DND-41 (cell line): ENCODE results near the gene OR2A12.
A peak's percentile ranks its signal among the peaks of the same experiment; 100 is the strongest.

ENCODE experiments used
- ATAC-seq: fragments of 200-7000 bp; cut with Tn5 transposase; 3 replicates; pipeline ENCODE4 v1.9.1; 2021; ENCODE audit warnings: low read depth; ENCODE audit not compliant: insufficient read depth
- DNase-seq: peaks from one replicate; pipeline ENCODE4 v3.0.0-alpha.2; 2020
- H2AFZ ChIP-seq: 2 replicates; pipeline ENCODE4 v1.6.0; 2012; ENCODE audit warnings: low read depth, low read length
- H3K27ac ChIP-seq: 2 replicates; pipeline ENCODE4 v1.5.1; 2012; ENCODE audit warnings: low read length, inconsistent platforms
- H3K27me3 ChIP-seq: fragments of 200-600 bp; sonication (generic); 2 replicates; pipeline ENCODE4 v1.6.0; 2012; ENCODE audit warnings: low read length, mild to moderate bottlenecking, inconsistent platforms; ENCODE audit not compliant: insufficient read depth, poor library complexity
- H3K36me3 ChIP-seq: 2 replicates; pipeline ENCODE4 v1.5.1; 2012; ENCODE audit warnings: low read length, inconsistent platforms; ENCODE audit not compliant: insufficient read depth
- H3K4me1 ChIP-seq: 2 replicates; pipeline ENCODE4 v1.5.1; 2012; ENCODE audit warnings: mild to moderate bottlenecking, low read length; ENCODE audit not compliant: insufficient read depth
- H3K4me2 ChIP-seq: 2 replicates; pipeline ENCODE4 v1.6.0; 2012; ENCODE audit warnings: mild to moderate bottlenecking, moderate library complexity, low read length, inconsistent platforms; ENCODE audit not compliant: insufficient read depth
- H3K4me3 ChIP-seq, 2 experiments: fragments of 200-600 bp in 1 of 2; shearing (Covaris generic) in 1 of 2; 2 replicates each; pipeline ENCODE4 v1.5.1; 2012 to 2016; ENCODE audit warnings: inconsistent platforms in 2 of 2, low read length in 2 of 2, mild to moderate bottlenecking in 2 of 2, low read depth in 1 of 2, moderate library complexity in 1 of 2
- H3K79me2 ChIP-seq: 2 replicates; pipeline ENCODE4 v1.6.0; 2012; ENCODE audit warnings: low read length, inconsistent platforms; ENCODE audit not compliant: insufficient read depth
- H3K9ac ChIP-seq: 2 replicates; pipeline ENCODE4 v1.6.0; 2012; ENCODE audit warnings: low read depth, mild to moderate bottlenecking, inconsistent platforms, low read length, moderate library complexity
- H3K9me3 ChIP-seq: 2 replicates; pipeline ENCODE4 v1.5.1; 2012; ENCODE audit warnings: low read length, moderate library complexity, mild to moderate bottlenecking, inconsistent platforms; ENCODE audit not compliant: insufficient read depth, severe bottlenecking
- H4K20me1 ChIP-seq: 2 replicates; pipeline ENCODE4 v1.6.0; 2012; ENCODE audit warnings: low read length; ENCODE audit not compliant: insufficient read depth
- CTCF ChIP-seq: IDR thresholded peaks from 2 replicates; pipeline ENCODE4 v1.5.1; 2012; ENCODE audit warnings: borderline replicate concordance, low read length, moderate library complexity, mild to moderate bottlenecking; ENCODE audit not compliant: poor library complexity, severe bottlenecking; ENCODE audit errors: extremely low read depth
- EZH2 ChIP-seq: IDR thresholded peaks from 3 replicates; pipeline ENCODE4 v1.6.1; 2012; ENCODE audit warnings: borderline replicate concordance, low read depth, mild to moderate bottlenecking, moderate library complexity, low read length, inconsistent platforms; ENCODE audit not compliant: severe bottlenecking

OR2A12 gene

GRCh38 chr7:144057954-144058353 lies 28.1 kb upstream of the OR2A12 start:
- Histone ChIP-seq H3K9ac (no peak overlapping the region), H2AFZ (no peak overlapping the region), H3K9me3 (no peaks in the 10 kb centered on the region), H3K27me3 (peaks cover 4% of the 10 kb centered on the region), H3K4me3 (no peak overlapping the region), H3K79me2 (no peaks in the 10 kb centered on the region), H3K4me2 (no peak overlapping the region), H3K27ac (no peak overlapping the region), H4K20me1 (no peaks in the 10 kb centered on the region), H3K36me3 (no peaks in the 10 kb centered on the region), H3K4me1 (no peaks in the 10 kb centered on the region)
- ATAC-seq (no peak), DNase-seq (no peak)
- TF ChIP-seq EZH2: no peak
- no peak for TF ChIP-seq CTCF

GRCh38 chr7:144063710-144064109 lies 22.4 kb upstream of the OR2A12 start:
- no peaks in the 10 kb centered on the region for H3K4me1 ChIP-seq
- no peak overlapping the region for H3K27ac ChIP-seq
- TF ChIP-seq CTCF (peak; percentile 49), EZH2 (no peak)
- H4K20me1 ChIP-seq: no peaks in the 10 kb centered on the region
- no peak for ATAC-seq
- no peaks in the 10 kb centered on the region for H3K9me3 ChIP-seq
- H3K79me2 ChIP-seq: no peaks in the 10 kb centered on the region
- no peaks in the 10 kb centered on the region for H3K27me3 ChIP-seq
- H3K36me3 ChIP-seq: no peaks in the 10 kb centered on the region
- no peak overlapping the region for H3K4me2 ChIP-seq
- no peak overlapping the region for H3K4me3 ChIP-seq
- no peak overlapping the region for H2AFZ ChIP-seq
- no peak for DNase-seq
- H3K9ac ChIP-seq: no peak overlapping the region

GRCh38 chr7:144069511-144069910 lies 16.6 kb upstream of the OR2A12 start, which contains the start of gene OR2A25:
OR2A25 (plus strand) TSS chr7:144069811; CDS start chr7:144074220, 4,409 bp downstream.
- TF ChIP-seq CTCF: no peak
- TF ChIP-seq EZH2: no peak
- Histone ChIP-seq H3K79me2 (no peaks in the 10 kb centered on the region), H3K4me1 (no peaks in the 10 kb centered on the region), H2AFZ (no peak within 1 kb of the TSS), H3K27me3 (no peaks in the 10 kb centered on the region), H3K27ac (no peak within 1 kb of the TSS), H3K4me2 (no peak within 1 kb of the TSS), H3K9ac (no peak within 1 kb of the TSS), H3K36me3 (no peaks in the 10 kb centered on the region), H4K20me1 (no peaks in the 10 kb centered on the region), H3K4me3 (no peak within 1 kb of the TSS), H3K9me3 (no peaks in the 10 kb centered on the region)
- ATAC-seq: no peak
- no peak for DNase-seq

GRCh38 chr7:144069953-144070352 lies 16.1 kb upstream of the OR2A12 start:
- Histone ChIP-seq H3K27ac (no peak overlapping the region), H4K20me1 (no peaks in the 10 kb centered on the region), H3K9me3 (no peaks in the 10 kb centered on the region), H3K9ac (no peak overlapping the region), H3K79me2 (no peaks in the 10 kb centered on the region), H2AFZ (no peak overlapping the region), H3K4me3 (no peak overlapping the region), H3K4me1 (no peaks in the 10 kb centered on the region), H3K36me3 (no peaks in the 10 kb centered on the region), H3K4me2 (no peak overlapping the region), H3K27me3 (no peaks in the 10 kb centered on the region)
- DNase-seq (no peak), ATAC-seq (no peak)
- no peak for TF ChIP-seq CTCF
- no peak for TF ChIP-seq EZH2
